GM23248 (cell line): ENCODE measurements around the gene DHDH.

Experiments
- EZH2 ChIP-seq: fragments of 200-600 bp; sonication (generic); IDR thresholded peaks from 2 replicates; pipeline ENCODE4 v1.6.1; 2018; ENCODE audit warnings: antibody characterized with exemption, mild to moderate bottlenecking; ENCODE audit not compliant: insufficient read depth, poor library complexity, severe bottlenecking
- EZH2phosphoT487 ChIP-seq: fragments of 200-600 bp; sonication (generic); IDR thresholded peaks from 2 replicates; pipeline ENCODE4 v1.6.1; 2018; ENCODE audit warnings: antibody characterized with exemption, moderate library complexity, mild to moderate bottlenecking, low read depth; ENCODE audit not compliant: insufficient read depth

DNA sequence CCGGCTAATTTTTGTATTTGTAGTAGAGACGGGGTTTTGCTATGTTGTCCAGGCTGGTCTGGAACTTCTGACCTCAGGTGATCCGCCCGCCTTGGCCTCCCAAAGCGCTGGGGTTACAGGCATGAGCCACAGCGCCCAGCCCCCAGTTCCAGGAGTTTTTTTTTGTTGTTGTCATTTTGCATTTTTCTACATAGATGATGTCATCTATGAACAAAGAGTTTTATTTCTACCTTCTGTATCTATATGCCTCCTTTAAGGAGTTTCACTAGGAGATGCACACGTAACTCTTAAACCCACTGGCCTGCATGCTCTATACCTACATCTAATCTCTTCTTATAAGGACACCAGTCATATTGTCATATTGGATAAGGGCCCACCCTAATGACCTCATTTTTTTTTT lies 4.8 kb downstream of the DHDH start:
- TF ChIP-seq EZH2 (no peak), EZH2phosphoT487 (no peak)
